GM13976 (cell line): Measurements from ENCODE around the gene ARHGAP42.

ENCODE experiments used
- DNase-seq: peaks from one replicate; pipeline ENCODE4 v3.0.0; 2012; ENCODE audit warnings: low spot score
- CTCF ChIP-seq: IDR thresholded peaks from 2 replicates; pipeline ENCODE4 v1.5.1; 2012; ENCODE audit warnings: borderline replicate concordance, mild to moderate bottlenecking; ENCODE audit not compliant: insufficient read depth; ENCODE audit errors: extremely low read depth, missing control alignments, control extremely low read depth
- in situ Hi-C: fragments of 300-500 bp; cut with MboI; formaldehyde crosslinking; loops from one replicate; pipeline ENCODE4 v1.12.0; 2022; ENCODE audit warnings: low sequenced_read_pairs, mixed read lengths, inconsistent platforms; ENCODE audit not compliant: unreplicated experiment

ARHGAP42 gene

DNA sequence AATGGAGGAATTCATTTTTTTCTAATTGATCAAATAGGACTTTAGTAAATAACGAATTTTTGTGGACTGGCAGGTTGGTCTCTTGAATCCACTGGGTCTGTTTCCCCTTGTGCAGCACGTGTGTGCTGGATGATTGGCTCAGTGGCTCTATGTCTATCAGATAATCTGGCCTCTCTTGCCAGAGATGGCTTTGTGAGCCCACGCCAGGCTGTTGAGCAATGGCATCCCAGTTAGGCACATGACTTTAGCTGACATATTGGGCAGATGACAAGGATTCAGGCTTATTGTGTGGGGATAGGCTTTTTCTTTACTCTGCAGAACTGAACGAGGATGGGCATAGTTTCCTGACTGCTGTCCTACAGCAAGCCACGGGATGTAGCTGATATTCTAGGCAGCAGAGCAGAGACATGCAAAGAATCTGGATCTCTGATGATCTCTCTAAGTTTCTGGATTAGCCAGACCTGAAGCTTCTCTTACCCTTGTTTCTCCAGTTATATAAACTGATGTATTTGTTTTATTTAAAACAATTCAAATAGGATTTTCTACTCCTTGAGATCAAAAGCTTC lies 144.9 kb downstream of the ARHGAP42 start:
- in situ Hi-C loops = no loop called here
- no peak for TF ChIP-seq CTCF
- DNase-seq = no peak

- DNase-seq = no peak
- in situ Hi-C loops = no loop called here
- TF ChIP-seq CTCF = no peak
These were observed 145.7 kb downstream of the ARHGAP42 start for GRCh38 chr11:100832829-100833228.

DNA sequence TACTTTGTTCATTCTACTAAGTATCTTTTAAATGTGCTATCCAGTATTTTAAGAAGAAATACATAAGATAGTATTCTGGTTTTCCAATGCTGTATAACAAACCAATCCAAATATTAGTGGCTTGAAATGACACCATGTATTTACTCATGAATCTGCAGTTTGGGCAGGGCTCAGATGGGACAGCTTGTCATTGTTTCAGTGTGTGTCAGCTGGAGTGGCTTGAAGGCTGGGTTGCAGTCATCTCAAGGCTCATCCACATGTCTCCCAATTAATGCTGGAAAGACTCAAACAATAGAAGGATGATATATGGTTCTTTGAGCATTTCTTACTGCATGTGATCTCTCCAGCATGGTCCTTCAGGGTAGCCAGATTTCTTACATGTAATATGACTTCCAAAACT lies 146.2 kb downstream of the ARHGAP42 start:
- TF ChIP-seq CTCF = no peak
- DNase-seq = no peak
- in situ Hi-C loops = no loop called here

GRCh38 chr11:100835854-100836253 lies 148.8 kb downstream of the ARHGAP42 start:
- in situ Hi-C loops = no loop called here
- DNase-seq = no peak
- TF ChIP-seq CTCF = no peak

GRCh38 chr11:100837311-100837710 lies 150.2 kb downstream of the ARHGAP42 start:
- DNase-seq = no peak
- no peak for TF ChIP-seq CTCF
- in situ Hi-C loops = no loop called here

GRCh38 chr11:100841711-100842407 lies 154.8 kb downstream of the ARHGAP42 start:
- TF ChIP-seq CTCF = no peak
- in situ Hi-C loops = no loop called here
- no peak for DNase-seq
